Subcutaneous adipose tissue (tissue), 4 donors: ENCODE measurements around the gene PLEK2. TPM values are rescaled to one million over a fixed set of nuclear protein-coding genes. Genes with fewer than 3 reads are reported as not detected.

ENCODE experiments used
- CTCF ChIP-seq: fragments of 450-650 bp; IDR thresholded peaks from one replicate; pipeline ENCODE4 v1.5.1; 2016; ENCODE audit warnings: low read depth, mild to moderate bottlenecking, control low read depth, antibody characterized with exemption, moderate library complexity
- total RNA-seq, 4 donors: library from RNA; depleted of rRNA; stranded (reverse); fragments of >200 nt; gene quantifications; one replicate each; pipeline ENCODE4 v1.1.0, GENCODE V29; 2016

Gene PLEK2
- total RNA-seq, 4 donors from 2014 or later = 0.49 to 4.9 (median 1.8) TPM; not detected in 1

DNA sequence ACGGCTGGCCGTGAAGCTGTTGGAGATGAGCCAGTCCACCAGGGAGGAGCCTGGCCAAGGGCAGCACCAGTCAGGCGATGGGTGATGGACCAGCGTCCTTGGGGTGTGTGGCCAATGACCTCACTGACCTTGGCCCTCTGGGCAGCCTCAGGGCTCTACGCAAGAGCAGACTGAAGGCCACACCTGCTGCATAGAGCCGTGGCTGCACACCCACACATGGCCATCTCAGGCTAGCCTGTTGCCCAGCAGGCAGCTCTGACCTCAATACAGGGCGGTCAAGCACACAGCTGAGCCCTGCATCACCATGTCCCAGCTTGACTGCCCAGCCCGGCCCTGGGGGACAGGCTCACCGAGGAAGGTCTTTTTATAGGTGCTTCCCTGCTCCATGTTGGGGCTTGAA lies 19.2 kb downstream of the PLEK2 start:
- TF ChIP-seq CTCF = no peak

GRCh38 chr14:67392123-67392522 lies 19.8 kb downstream of the PLEK2 start:
- TF ChIP-seq CTCF = no peak

DNA sequence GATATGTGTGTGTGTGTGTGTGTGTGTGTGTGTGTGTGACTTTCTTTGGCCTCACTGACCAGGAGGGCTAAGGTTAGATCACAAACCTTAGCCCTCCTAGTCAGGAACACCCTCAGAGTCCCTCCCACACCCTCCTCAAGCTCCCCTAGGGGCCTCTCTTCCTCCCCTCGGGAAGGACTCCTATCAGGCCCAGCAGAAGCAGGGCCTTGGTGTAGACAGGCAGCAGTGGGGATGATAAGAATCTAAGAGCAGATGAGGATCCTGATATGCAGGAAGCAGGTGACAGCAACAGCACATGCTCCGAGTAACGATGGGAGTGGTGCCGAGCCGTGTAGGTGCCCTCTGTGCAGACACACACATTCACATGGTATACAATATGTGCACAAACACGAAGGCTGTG lies 20.7 kb downstream of the PLEK2 start:
- TF ChIP-seq CTCF = no peak

DNA sequence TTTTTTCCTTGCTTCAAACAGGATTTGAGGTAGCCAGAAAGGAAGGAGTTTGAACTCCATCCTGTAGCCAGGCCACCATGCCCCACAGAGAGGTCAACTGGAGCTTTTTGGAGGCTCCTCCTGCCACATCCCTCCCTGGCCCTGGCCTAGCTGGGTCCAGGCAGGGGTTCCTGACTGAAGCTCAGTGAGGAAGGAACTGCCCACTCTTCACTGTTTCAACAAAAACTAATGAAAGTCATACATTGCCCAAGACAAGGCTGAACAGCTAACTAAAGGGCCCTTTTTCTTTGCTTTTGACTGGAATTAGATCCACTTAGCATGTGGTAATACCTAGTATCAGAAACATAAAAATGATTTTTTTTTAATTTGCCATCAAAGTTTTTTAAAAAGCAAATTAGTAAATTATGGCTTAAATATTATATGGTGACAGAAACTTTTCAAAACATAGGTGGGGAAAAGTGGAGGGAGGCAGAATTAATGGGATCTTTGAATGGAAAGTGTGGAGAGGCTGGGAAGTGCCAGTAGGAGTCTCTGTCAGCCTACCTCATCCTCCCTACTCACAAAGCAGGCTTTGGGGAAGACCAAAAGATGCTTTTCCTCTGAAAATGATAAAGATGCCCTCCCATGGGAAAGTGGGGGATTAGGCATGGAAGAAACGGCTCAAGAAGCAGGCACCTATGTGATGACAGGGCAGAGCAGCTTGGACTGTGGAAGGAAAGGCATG lies 22.0 kb downstream of the PLEK2 start:
- no peak for TF ChIP-seq CTCF

- TF ChIP-seq CTCF = no peak
Measured at GRCh38 chr14:67389275-67389674, 22.7 kb downstream of the PLEK2 start.

DNA sequence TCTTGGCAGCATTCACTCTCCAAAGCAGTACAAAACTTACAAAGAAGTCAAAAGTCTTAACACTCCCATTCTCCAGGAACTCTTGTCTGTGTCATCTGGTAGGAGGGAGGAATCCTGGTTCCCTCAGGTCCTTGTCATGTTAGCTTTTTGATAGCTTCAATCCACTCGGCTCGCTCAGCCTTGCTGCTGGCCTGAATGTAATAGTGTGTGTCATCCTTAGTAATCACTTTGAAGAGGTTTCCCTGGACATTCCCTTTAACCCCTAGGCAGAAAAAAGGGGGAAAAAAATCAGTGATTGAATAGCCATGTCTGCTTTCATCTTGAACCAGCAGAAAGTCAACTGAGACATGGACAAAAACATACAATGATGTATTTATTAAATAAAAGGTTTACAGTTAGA lies 24.8 kb downstream of the PLEK2 start:
- no peak for TF ChIP-seq CTCF

DNA sequence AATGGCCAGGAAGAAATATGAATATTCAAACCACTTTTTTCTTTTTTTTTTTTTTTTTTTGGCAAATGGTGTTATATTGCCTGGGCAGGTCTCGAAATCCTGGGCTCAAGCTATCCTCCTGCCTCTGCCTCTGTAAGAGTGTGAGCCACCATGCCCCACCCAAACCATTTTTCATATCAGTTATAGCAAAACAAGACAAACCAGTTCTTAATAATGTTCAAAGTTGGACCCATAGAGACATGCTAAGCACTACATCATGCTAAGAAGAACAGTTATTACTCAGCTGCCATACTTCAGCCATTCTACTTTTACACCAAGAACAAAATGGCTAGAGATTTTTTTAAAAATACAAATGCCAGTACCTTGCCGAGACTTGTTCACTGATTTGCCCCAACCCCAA lies 26.3 kb downstream of the PLEK2 start:
- TF ChIP-seq CTCF = no peak
